ENCODE measurements around the gene ADAM22. TPM values are rescaled to one million over a fixed set of nuclear protein-coding genes. Genes with fewer than 3 reads are reported as not detected.

The ADAM22 gene
- total and polyA plus RNA-seq, 2 donors from 2014 or later: 2.2 to 7.9 TPM

GRCh38 chr7:88018501-88018900 is 84.5 kb downstream of the ADAM22 start:
- TF ChIP-seq CTCF (IDR thresholded peaks at IDR 0.05; ENCODE audit: borderline replicate concordance, extremely low read depth, insufficient read depth): no peak
- Histone ChIP-seq H3K27ac (ENCODE audit: low read depth in 2 of 2, low read length in 2 of 2) (no peak overlapping the region), H3K9me3 (ENCODE audit: control insufficient read depth in 2 of 3, insufficient read depth in 1 of 3, low read length in 3 of 3) (no peaks in the 10 kb centered on the region), H3K4me1 (ENCODE audit: control insufficient read depth in 2 of 3, insufficient read depth in 2 of 3, low read depth in 1 of 3, low read length in 3 of 3) (no peaks in the 10 kb centered on the region), H3K9ac (ENCODE audit: low read length in 3 of 3) (no peak overlapping the region), H3K36me3 (ENCODE audit: control insufficient read depth in 2 of 3, insufficient read depth in 3 of 3, low read length in 3 of 3) (no peaks in the 10 kb centered on the region), H3K4me3 (ENCODE audit: low read length in 3 of 3) (no peak overlapping the region), H3K27me3 (ENCODE audit: control insufficient read depth, insufficient read depth, low read length) (no peaks in the 10 kb centered on the region)
- FAIRE-seq (no peak), DNase-seq (no peak)
- intact Hi-C loops (cut with DNase I): no loop called here

- Histone ChIP-seq H3K9ac (ENCODE audit: low read length in 3 of 3) (no peak overlapping the region), H3K4me1 (ENCODE audit: control insufficient read depth in 2 of 3, insufficient read depth in 2 of 3, low read depth in 1 of 3, low read length in 3 of 3) (no peaks in the 10 kb centered on the region), H3K36me3 (ENCODE audit: control insufficient read depth in 2 of 3, insufficient read depth in 3 of 3, low read length in 3 of 3) (no peaks in the 10 kb centered on the region), H3K27me3 (ENCODE audit: control insufficient read depth, insufficient read depth, low read length) (no peaks in the 10 kb centered on the region), H3K27ac (ENCODE audit: low read depth in 2 of 2, low read length in 2 of 2) (no peak overlapping the region), H3K4me3 (ENCODE audit: low read length in 3 of 3) (no peak overlapping the region), H3K9me3 (ENCODE audit: control insufficient read depth in 2 of 3, insufficient read depth in 1 of 3, low read length in 3 of 3) (peaks cover 0 to 5% (median 0%) of the 10 kb centered on the region in 3 donors)
- no peak for FAIRE-seq
- intact Hi-C loops (cut with DNase I): no loop called here
- no peak for DNase-seq
- no peak for TF ChIP-seq CTCF (IDR thresholded peaks at IDR 0.05; ENCODE audit: borderline replicate concordance, extremely low read depth, insufficient read depth)
Observed at GRCh38 chr7:88020953-88021665, 87.1 kb downstream of the ADAM22 start.

GRCh38 chr7:88027724-88028123 is 93.7 kb downstream of the ADAM22 start:
- Histone ChIP-seq H3K4me3 (ENCODE audit: low read length in 3 of 3) (no peak overlapping the region), H3K36me3 (ENCODE audit: control insufficient read depth in 2 of 3, insufficient read depth in 3 of 3, low read length in 3 of 3) (no peaks in the 10 kb centered on the region), H3K9ac (ENCODE audit: low read length in 3 of 3) (no peak overlapping the region), H3K27ac (ENCODE audit: low read depth in 2 of 2, low read length in 2 of 2) (no peak overlapping the region), H3K27me3 (ENCODE audit: control insufficient read depth, insufficient read depth, low read length) (no peaks in the 10 kb centered on the region), H3K4me1 (ENCODE audit: control insufficient read depth in 2 of 3, insufficient read depth in 2 of 3, low read depth in 1 of 3, low read length in 3 of 3) (no peaks in the 10 kb centered on the region), H3K9me3 (ENCODE audit: control insufficient read depth in 2 of 3, insufficient read depth in 1 of 3, low read length in 3 of 3) (peaks cover 0 to 9% (median 0%) of the 10 kb centered on the region in 3 donors)
- no peak for FAIRE-seq
- no peak for DNase-seq
- TF ChIP-seq CTCF (IDR thresholded peaks at IDR 0.05; ENCODE audit: borderline replicate concordance, extremely low read depth, insufficient read depth): no peak
- intact Hi-C loops (cut with DNase I): no loop called here

Measured in kidney (tissue), 14 donors.